HCT116 (cell line): ENCODE data around the gene ABCC10. TPM values are rescaled to one million over a fixed set of nuclear protein-coding genes. Genes with fewer than 3 reads are reported as not detected.

Experiments
- ATAC-seq: fragments of 200-7000 bp; cut with Tn5 transposase; 2 replicates; pipeline ENCODE4 v1.9.1; 2020; ENCODE audit warnings: mild to moderate bottlenecking, moderate library complexity
- BruUV-seq: library from RNA; stranded (reverse); fragments of 400-500 nt; replicated peaks from 2 replicates; lab custom pipeline; 2021; lab: Mats Ljungman, UMichigan
- CTCF ChIA-PET: fragments of 300-600 bp; sonication (Branson Sonifier 250); formaldehyde crosslinking; loops from one replicate; lab custom pipeline; 2021; ENCODE audit warnings: antibody characterized with exemption; lab: Charles Lee
- POLR2A ChIA-PET: fragments of 300-600, 350-600 bp; sonication (Branson Sonifier 250); formaldehyde crosslinking; loops from one replicate; lab custom pipeline; 2021; ENCODE audit warnings: antibody characterized with exemption; lab: Charles Lee
- RAD21 ChIA-PET, 2 experiments: fragments of 300-600 bp; sonication (Branson Sonifier 250); formaldehyde crosslinking; loops; one replicate each; lab custom pipeline; 2023; ENCODE audit warnings: low total read pairs in 2 of 2; ENCODE audit not compliant: uncharacterized antibody in 2 of 2, unreplicated experiment in 2 of 2, low non-redundant PET in 1 of 2; lab: Charles Lee
- DNase-seq: peaks from one replicate; pipeline ENCODE4 v3.0.0-alpha.2; 2010; ENCODE audit warnings: low read depth, low spot score
- H2AFZ ChIP-seq: fragments of 200-600 bp; shearing (Covaris generic), sonication (generic); 2 replicates; pipeline ENCODE4 v1.6.1; 2017; ENCODE audit warnings: low read depth, mixed run types, mixed read lengths, antibody characterized with exemption, low read length; ENCODE audit not compliant: poor library complexity, severe bottlenecking
- H3K27ac ChIP-seq: 2 replicates; pipeline ENCODE4 v1.5.1; 2012; ENCODE audit warnings: low read depth, low read length
- H3K27me3 ChIP-seq: fragments of 200-600 bp; sonication (generic); 2 replicates; pipeline ENCODE4 v1.6.1; 2016; ENCODE audit warnings: mixed run types, low read length, mixed read lengths; ENCODE audit not compliant: insufficient read depth
- H3K36me3 ChIP-seq, 2 experiments: fragments of 200-500 bp in 1 of 2; fragments of 200-600 bp in 1 of 2; sonication (Bioruptor generic) in 1 of 2; sonication (generic) in 1 of 2; 2 replicates each; pipeline versions ENCODE4 v1.5.1 to v1.6.1; 2014 to 2016; ENCODE audit warnings: low read length in 2 of 2, inconsistent platforms in 1 of 2, mixed read lengths in 1 of 2, mixed run types in 1 of 2; ENCODE audit not compliant: insufficient read depth in 2 of 2, control insufficient read depth in 1 of 2
- H3K4me1 ChIP-seq, 2 experiments: fragments of 200-600 bp in 1 of 2; sonication (generic) in 1 of 2; 2 replicates each; pipeline versions ENCODE4 v1.5.1 to v1.6.1; 2012 to 2017; ENCODE audit warnings: low read length in 2 of 2, inconsistent platforms in 1 of 2, mild to moderate bottlenecking in 1 of 2, mixed read lengths in 1 of 2, mixed run types in 1 of 2, moderate library complexity in 1 of 2; ENCODE audit not compliant: insufficient read depth in 2 of 2, control insufficient read depth in 1 of 2
- H3K4me2 ChIP-seq: fragments of 200-600 bp; sonication (generic); 2 replicates; pipeline ENCODE4 v1.6.1; 2017; ENCODE audit warnings: mixed run types, low read length, mixed read lengths
- H3K4me3 ChIP-seq, 2 experiments: fragments of 200-600 bp in 1 of 2; sonication (generic) in 1 of 2; replicated peaks in 1 of 2; 2 replicates each; pipeline ENCODE4 v1.5.1; 2011 to 2016; ENCODE audit warnings: low read length in 2 of 2, control low read depth in 1 of 2, low read depth in 1 of 2, mild to moderate bottlenecking in 1 of 2, mixed read lengths in 1 of 2, mixed run types in 1 of 2
- H3K79me2 ChIP-seq: fragments of 200-600 bp; sonication (generic); 2 replicates; pipeline ENCODE4 v1.6.1; 2017; ENCODE audit warnings: mild to moderate bottlenecking, mixed run types, low read length, moderate library complexity, mixed read lengths; ENCODE audit not compliant: insufficient read depth
- H3K9ac ChIP-seq: fragments of 200-600 bp; sonication (generic); 2 replicates; pipeline ENCODE4 v1.6.1; 2016; ENCODE audit warnings: low read length, mixed read lengths
- H3K9me2 ChIP-seq: fragments of 200-600 bp; sonication (generic), shearing (Covaris generic); 2 replicates; pipeline ENCODE4 v1.6.1; 2017; ENCODE audit warnings: mixed run types, mild to moderate bottlenecking, moderate library complexity; ENCODE audit not compliant: insufficient read depth
- H3K9me3 ChIP-seq, 2 experiments: fragments of 200-500 bp in 1 of 2; fragments of 200-600 bp in 1 of 2; sonication (Bioruptor generic) in 1 of 2; sonication (generic) in 1 of 2; 2 replicates each; pipeline ENCODE4 v1.6.1; 2014 to 2017; ENCODE audit warnings: low read length in 2 of 2, mixed read lengths in 2 of 2, inconsistent platforms in 1 of 2, low read depth in 1 of 2, mild to moderate bottlenecking in 1 of 2, mixed run types in 1 of 2, moderate library complexity in 1 of 2; ENCODE audit not compliant: control insufficient read depth in 1 of 2, insufficient read depth in 1 of 2
- H4K20me1 ChIP-seq: fragments of 200-600 bp; sonication (generic), shearing (Covaris generic); 2 replicates; pipeline ENCODE4 v1.6.1; 2017; ENCODE audit warnings: mixed run types, mild to moderate bottlenecking, moderate library complexity; ENCODE audit not compliant: insufficient read depth
- EGR1 ChIP-seq: IDR thresholded peaks from 2 replicates; pipeline ENCODE4 v1.6.1; 2012; ENCODE audit warnings: low read depth
- ELF1 ChIP-seq: IDR thresholded peaks from 2 replicates; pipeline ENCODE4 v1.6.1; 2012; ENCODE audit warnings: low read depth, borderline replicate concordance
- EZH2phosphoT487 ChIP-seq: fragments of 200-600 bp; IDR thresholded peaks from 2 replicates; pipeline ENCODE4 v1.6.1; 2018; ENCODE audit warnings: antibody characterized with exemption, borderline replicate concordance
- FOSL1 ChIP-seq: IDR thresholded peaks from 2 replicates; pipeline ENCODE4 v1.6.1; 2012; ENCODE audit warnings: low read depth
- POLR2A ChIP-seq: IDR thresholded peaks from 2 replicates; pipeline ENCODE4 v1.7.0; 2011; ENCODE audit warnings: borderline replicate concordance; ENCODE audit not compliant: insufficient read depth, insufficient read length; ENCODE audit errors: extremely low read depth
- REST ChIP-seq: IDR thresholded peaks from 2 replicates; pipeline ENCODE4 v1.6.1; 2012; ENCODE audit warnings: low read depth
- SIN3A ChIP-seq: IDR thresholded peaks from 2 replicates; pipeline ENCODE4 v1.6.1; 2012; ENCODE audit warnings: low read depth
- ZNF274 ChIP-seq: fragments of 200-500 bp; sonication (Bioruptor generic); IDR thresholded peaks from 2 replicates; pipeline ENCODE4 v1.6.1; 2014; ENCODE audit warnings: mild to moderate bottlenecking, low read depth, low read length, inconsistent platforms
- intact Hi-C: fragments of 100-400 bp; cut with micrococcal nuclease; formaldehyde crosslinking; loops from 2 replicates; pipeline ENCODE4 v1.10.0; 2022
- total RNA-seq: library from RNA; stranded (reverse); gene quantifications from one replicate; pipeline ENCODE4 v1.2.1, GENCODE V29; 2021; ENCODE audit not compliant: unreplicated experiment

Gene ABCC10
- total RNA-seq, 1 experiment from 2014 or later: 29.9 TPM

GRCh38 chr6:43444582-43444981 is 17.2 kb downstream of the ABCC10 start:
- ATAC-seq: no peak
- no peak for TF ChIP-seq POLR2A
- TF ChIP-seq REST: no peak
- TF ChIP-seq FOSL1: no peak
- TF ChIP-seq EZH2phosphoT487: no peak
- no peak for TF ChIP-seq EGR1
- no peak for TF ChIP-seq ELF1
- no peak for TF ChIP-seq ZNF274
- no peak for TF ChIP-seq SIN3A
- TF ChIP-seq, all 23 proteins: peak for 0
- POLR2A ChIA-PET: no interaction called here
- Histone ChIP-seq H3K9me3 (no peaks in the 10 kb centered on the region), H3K27me3 (no peaks in the 10 kb centered on the region), H2AFZ (no peak overlapping the region), H3K36me3 (peaks cover 6% of the 10 kb centered on the region in 2 experiments; a peak in 3 of 4 replicates), H3K9ac (no peak overlapping the region), H3K4me1 (no peaks in the 10 kb centered on the region), H3K79me2 (no peaks in the 10 kb centered on the region), H4K20me1 (no peaks in the 10 kb centered on the region), H3K27ac (no peak overlapping the region), H3K9me2 (no peaks in the 10 kb centered on the region), H3K4me3 (no peak overlapping the region), H3K4me2 (no peak overlapping the region)
- RAD21 ChIA-PET: no interaction called here
- intact Hi-C loops: no loop called here
- no TSS peak for BruUV-seq
- no peak for DNase-seq
- CTCF ChIA-PET: interaction anchor here (0.6 to 1.2 kb wide), 2 partner anchors 12 to 20 kb away, joined by 3 to 4 read pairs; no protein-coding TSS in a partner anchor
